Measurements from ENCODE around the gene LY6G6C. TPM values are rescaled to one million over a fixed set of nuclear protein-coding genes. Genes with fewer than 3 reads are reported as not detected.

The LY6G6C gene
- total RNA-seq, 1 donor from 2014 or later, result not detected

DNA sequence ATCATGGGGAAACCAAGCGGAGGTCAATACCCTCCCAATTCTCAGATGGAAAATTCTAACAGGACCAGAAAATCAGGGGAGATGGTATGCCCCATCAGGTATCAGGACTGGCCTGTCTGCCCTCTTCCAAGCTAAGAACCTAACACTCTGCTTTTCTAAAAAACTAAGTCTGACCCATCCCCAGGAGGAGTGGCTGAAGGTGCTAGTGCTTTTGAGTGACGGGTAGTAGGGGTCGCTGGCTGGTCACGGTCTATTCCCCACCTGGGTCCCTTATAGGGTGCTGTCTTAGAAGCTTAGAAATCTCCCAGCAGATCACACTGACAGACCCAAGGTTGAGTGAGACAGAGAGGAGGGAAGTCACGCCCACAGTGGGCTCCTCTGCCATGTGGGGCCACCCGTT is 28.0 kb downstream of the LY6G6C start:
- Histone ChIP-seq H3K9ac (ENCODE audit: low read depth in 1 of 3, low read length in 3 of 3) (no peak overlapping the region), H3K27ac (ENCODE audit: low read depth, low read length) (no peak overlapping the region), H3K9me3 (ENCODE audit: control insufficient read depth in 3 of 3, low read length in 3 of 3) (no peaks in the 10 kb centered on the region), H3K27me3 (ENCODE audit: control insufficient read depth in 3 of 3, insufficient read depth in 3 of 3, low read length in 3 of 3) (no peaks in the 10 kb centered on the region), H3K36me3 (ENCODE audit: control insufficient read depth in 3 of 3, insufficient read depth in 3 of 3, low read length in 3 of 3) (peaks cover 63 to 77% (median 76%) of the 10 kb centered on the region in 3 donors), H3K4me1 (ENCODE audit: control insufficient read depth in 3 of 3, insufficient read depth in 3 of 3, low read length in 3 of 3) (peaks cover 0 to 6% (median 3%) of the 10 kb centered on the region in 3 donors), H3K4me3 (ENCODE audit: low read length in 3 of 3) (no peak overlapping the region)

DNA sequence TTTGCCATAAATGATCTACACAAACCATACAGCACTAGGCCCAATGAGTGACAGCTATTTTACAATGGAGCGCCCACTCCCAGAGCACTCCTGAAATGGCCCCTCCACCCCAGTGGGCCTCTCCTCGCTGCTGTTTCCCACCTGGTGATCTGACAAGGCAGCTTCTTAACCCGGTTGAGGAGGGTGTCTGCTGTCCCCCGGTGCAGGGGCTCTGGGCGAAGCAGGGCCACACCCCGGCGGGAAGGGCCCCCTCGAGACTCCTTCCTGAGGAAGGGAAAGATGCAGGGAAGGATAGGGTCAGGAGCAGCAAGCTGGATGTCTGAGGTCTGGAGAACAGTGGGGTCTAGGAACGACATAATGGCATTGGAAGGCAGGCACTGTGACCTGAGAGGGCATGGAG is 28.7 kb downstream of the LY6G6C start:
- H3K36me3 ChIP-seq (ENCODE audit: control insufficient read depth in 3 of 3, insufficient read depth in 3 of 3, low read length in 3 of 3), result peaks cover 69 to 83% (median 82%) of the 10 kb centered on the region in 3 donors

DNA sequence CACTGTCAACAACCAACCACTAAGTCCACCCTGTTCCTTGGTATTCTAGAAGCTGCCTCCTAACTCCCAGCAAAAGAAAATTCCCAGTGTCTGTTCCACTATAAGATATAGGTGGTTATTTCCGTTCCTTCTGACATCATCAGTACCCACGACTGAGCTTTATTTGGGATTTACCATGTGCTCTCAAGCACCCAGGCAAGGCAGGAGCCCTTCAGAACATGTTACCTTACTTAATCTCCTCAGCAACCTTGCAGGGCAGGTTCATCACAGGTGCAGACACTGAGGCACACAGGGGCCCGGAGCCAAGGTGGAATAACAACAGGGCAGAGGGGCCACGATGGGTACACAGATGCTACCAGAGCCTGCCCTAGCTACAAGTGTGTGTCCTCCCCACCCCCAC is 29.2 kb downstream of the LY6G6C start:
- no peak overlapping the region for H3K4me3 ChIP-seq (ENCODE audit: low read length in 3 of 3)
- no peak overlapping the region for H3K9ac ChIP-seq (ENCODE audit: low read depth in 1 of 3, low read length in 3 of 3)
- peaks cover 74 to 85% (median 84%) of the 10 kb centered on the region in 3 donors for H3K36me3 ChIP-seq (ENCODE audit: control insufficient read depth in 3 of 3, insufficient read depth in 3 of 3, low read length in 3 of 3)
- no peaks in the 10 kb centered on the region for H3K9me3 ChIP-seq (ENCODE audit: control insufficient read depth in 3 of 3, low read length in 3 of 3)
- peaks cover 0 to under 1% (median 0%) of the 10 kb centered on the region in 3 donors for H3K4me1 ChIP-seq (ENCODE audit: control insufficient read depth in 3 of 3, insufficient read depth in 3 of 3, low read length in 3 of 3)
- H3K27ac ChIP-seq (ENCODE audit: low read depth, low read length), result no peak overlapping the region
- no peaks in the 10 kb centered on the region for H3K27me3 ChIP-seq (ENCODE audit: control insufficient read depth in 3 of 3, insufficient read depth in 3 of 3, low read length in 3 of 3)

More for the DNA sequence above, 28.7 kb downstream of the LY6G6C start:
- peak overlapping the region in 1 of 3 donors; percentile 3 for H3K9ac ChIP-seq (ENCODE audit: low read depth in 1 of 3, low read length in 3 of 3)
- H3K27me3 ChIP-seq (ENCODE audit: control insufficient read depth in 3 of 3, insufficient read depth in 3 of 3, low read length in 3 of 3), result no peaks in the 10 kb centered on the region
- H3K27ac ChIP-seq (ENCODE audit: low read depth, low read length), result no peak overlapping the region
- H3K4me3 ChIP-seq (ENCODE audit: low read length in 3 of 3), result no peak overlapping the region
- no peaks in the 10 kb centered on the region for H3K9me3 ChIP-seq (ENCODE audit: control insufficient read depth in 3 of 3, low read length in 3 of 3)
- peaks cover 0 to 6% (median 3%) of the 10 kb centered on the region in 3 donors for H3K4me1 ChIP-seq (ENCODE audit: control insufficient read depth in 3 of 3, insufficient read depth in 3 of 3, low read length in 3 of 3)

DNA sequence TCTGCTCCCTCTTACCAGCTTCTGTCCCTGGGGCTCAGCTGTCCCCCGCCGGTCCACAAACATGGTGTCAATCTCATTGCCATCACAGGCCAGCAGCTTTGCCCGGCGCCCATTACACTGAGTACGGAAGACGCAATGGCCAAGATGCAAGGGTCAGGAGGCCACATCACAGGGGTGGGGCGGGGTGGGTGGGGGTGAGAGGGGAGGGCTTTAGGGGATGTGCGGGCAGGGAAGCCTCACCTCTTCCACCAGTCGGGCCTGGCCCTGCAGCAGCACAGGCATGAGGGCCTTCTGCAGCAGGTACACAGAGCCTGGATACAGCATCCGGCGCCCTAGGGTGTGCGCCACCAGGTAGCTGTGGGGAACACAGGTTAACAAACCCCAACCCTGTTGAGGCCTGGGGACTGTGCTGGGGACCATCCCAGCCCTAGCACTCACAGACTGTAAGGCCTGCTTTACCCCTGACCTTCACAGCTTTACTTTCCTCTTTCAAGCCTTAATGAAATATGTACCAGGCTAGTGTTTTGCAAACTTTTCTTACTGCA is 29.9 kb downstream of the LY6G6C start:
- no peaks in the 10 kb centered on the region for H3K9me3 ChIP-seq (ENCODE audit: control insufficient read depth in 3 of 3, low read length in 3 of 3)
- peaks cover 77 to 85% (median 85%) of the 10 kb centered on the region in 3 donors for H3K36me3 ChIP-seq (ENCODE audit: control insufficient read depth in 3 of 3, insufficient read depth in 3 of 3, low read length in 3 of 3)
- H3K4me3 ChIP-seq (ENCODE audit: low read length in 3 of 3), result no peak overlapping the region
- H3K27me3 ChIP-seq (ENCODE audit: control insufficient read depth in 3 of 3, insufficient read depth in 3 of 3, low read length in 3 of 3), result no peaks in the 10 kb centered on the region
- no peaks in the 10 kb centered on the region for H3K4me1 ChIP-seq (ENCODE audit: control insufficient read depth in 3 of 3, insufficient read depth in 3 of 3, low read length in 3 of 3)
- no peak overlapping the region for H3K9ac ChIP-seq (ENCODE audit: low read depth in 1 of 3, low read length in 3 of 3)
- H3K27ac ChIP-seq (ENCODE audit: low read depth, low read length), result no peak overlapping the region

DNA sequence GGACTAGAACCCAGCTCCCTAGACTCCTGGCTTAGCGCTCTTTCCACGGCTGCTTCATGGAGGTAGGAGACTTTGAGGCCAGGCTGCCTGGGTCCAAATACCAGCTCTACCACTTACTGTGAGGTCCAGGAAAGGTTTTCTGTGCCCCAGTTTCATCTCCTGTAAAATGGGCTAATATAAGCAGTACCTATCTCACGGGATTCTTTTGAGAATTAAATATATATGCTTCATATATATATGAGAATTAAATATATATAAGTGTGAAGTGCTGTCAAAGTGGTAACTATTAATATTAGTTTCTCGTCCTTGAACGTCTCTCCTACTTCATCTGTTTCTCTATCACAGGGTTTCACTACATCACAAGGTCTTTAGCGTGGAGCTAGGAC is 30.5 kb downstream of the LY6G6C start:
- H3K27ac ChIP-seq (ENCODE audit: low read depth, low read length), result no peak overlapping the region
- H3K9me3 ChIP-seq (ENCODE audit: control insufficient read depth in 3 of 3, low read length in 3 of 3), result no peaks in the 10 kb centered on the region
- H3K9ac ChIP-seq (ENCODE audit: low read depth in 1 of 3, low read length in 3 of 3), result no peak overlapping the region
- H3K27me3 ChIP-seq (ENCODE audit: control insufficient read depth in 3 of 3, insufficient read depth in 3 of 3, low read length in 3 of 3), result no peaks in the 10 kb centered on the region
- no peaks in the 10 kb centered on the region for H3K4me1 ChIP-seq (ENCODE audit: control insufficient read depth in 3 of 3, insufficient read depth in 3 of 3, low read length in 3 of 3)
- no peak overlapping the region for H3K4me3 ChIP-seq (ENCODE audit: low read length in 3 of 3)
- H3K36me3 ChIP-seq (ENCODE audit: control insufficient read depth in 3 of 3, insufficient read depth in 3 of 3, low read length in 3 of 3), result peaks cover 81 to 88% (median 85%) of the 10 kb centered on the region in 3 donors

DNA sequence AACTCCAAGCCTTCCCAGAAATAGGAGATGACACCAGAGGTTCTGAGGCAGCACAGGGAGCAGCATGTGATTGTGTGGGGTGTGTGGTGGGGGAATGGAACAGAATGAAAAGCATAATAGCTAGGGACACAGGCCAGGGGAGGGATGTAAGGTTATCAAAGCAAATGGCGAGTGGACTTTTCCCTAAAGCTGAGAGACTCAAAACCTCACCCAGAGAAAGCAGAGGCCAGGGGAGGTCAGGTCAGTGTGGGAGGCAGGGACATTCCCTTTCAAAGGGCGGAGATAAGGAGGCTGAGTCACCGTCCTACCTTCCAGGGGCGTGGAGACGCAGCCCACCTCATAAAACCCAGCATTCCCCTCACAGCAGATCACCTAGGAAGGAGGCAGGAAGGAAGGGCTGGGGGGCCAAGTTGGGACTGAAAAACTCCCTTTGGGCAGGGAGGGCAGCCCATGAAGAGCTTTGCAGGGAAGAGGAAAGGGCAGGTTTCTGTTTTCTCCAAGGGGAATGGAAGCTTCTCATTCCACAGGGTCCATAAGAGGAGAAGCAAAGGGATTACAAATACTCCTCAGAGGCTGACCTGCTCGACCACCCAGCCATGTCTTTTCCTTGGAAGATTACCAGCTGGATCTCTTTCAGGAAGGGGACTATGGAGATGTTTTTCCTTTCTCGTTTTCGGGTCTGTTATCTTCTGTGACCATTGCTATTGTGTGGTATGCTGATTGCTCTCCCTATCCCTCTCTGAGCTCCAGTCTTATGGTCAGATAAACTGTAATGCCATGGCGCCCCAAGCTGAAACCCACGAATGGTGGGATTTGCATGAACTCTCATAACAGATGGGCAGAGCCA is 31.1 kb downstream of the LY6G6C start:
- no peaks in the 10 kb centered on the region for H3K9me3 ChIP-seq (ENCODE audit: control insufficient read depth in 3 of 3, low read length in 3 of 3)
- H3K36me3 ChIP-seq (ENCODE audit: control insufficient read depth in 3 of 3, insufficient read depth in 3 of 3, low read length in 3 of 3), result peaks cover 83 to 93% (median 85%) of the 10 kb centered on the region in 3 donors
- no peak overlapping the region for H3K27ac ChIP-seq (ENCODE audit: low read depth, low read length)
- H3K4me3 ChIP-seq (ENCODE audit: low read length in 3 of 3), result no peak overlapping the region
- no peaks in the 10 kb centered on the region for H3K27me3 ChIP-seq (ENCODE audit: control insufficient read depth in 3 of 3, insufficient read depth in 3 of 3, low read length in 3 of 3)
- no peak overlapping the region for H3K9ac ChIP-seq (ENCODE audit: low read depth in 1 of 3, low read length in 3 of 3)
- no peaks in the 10 kb centered on the region for H3K4me1 ChIP-seq (ENCODE audit: control insufficient read depth in 3 of 3, insufficient read depth in 3 of 3, low read length in 3 of 3)

DNA sequence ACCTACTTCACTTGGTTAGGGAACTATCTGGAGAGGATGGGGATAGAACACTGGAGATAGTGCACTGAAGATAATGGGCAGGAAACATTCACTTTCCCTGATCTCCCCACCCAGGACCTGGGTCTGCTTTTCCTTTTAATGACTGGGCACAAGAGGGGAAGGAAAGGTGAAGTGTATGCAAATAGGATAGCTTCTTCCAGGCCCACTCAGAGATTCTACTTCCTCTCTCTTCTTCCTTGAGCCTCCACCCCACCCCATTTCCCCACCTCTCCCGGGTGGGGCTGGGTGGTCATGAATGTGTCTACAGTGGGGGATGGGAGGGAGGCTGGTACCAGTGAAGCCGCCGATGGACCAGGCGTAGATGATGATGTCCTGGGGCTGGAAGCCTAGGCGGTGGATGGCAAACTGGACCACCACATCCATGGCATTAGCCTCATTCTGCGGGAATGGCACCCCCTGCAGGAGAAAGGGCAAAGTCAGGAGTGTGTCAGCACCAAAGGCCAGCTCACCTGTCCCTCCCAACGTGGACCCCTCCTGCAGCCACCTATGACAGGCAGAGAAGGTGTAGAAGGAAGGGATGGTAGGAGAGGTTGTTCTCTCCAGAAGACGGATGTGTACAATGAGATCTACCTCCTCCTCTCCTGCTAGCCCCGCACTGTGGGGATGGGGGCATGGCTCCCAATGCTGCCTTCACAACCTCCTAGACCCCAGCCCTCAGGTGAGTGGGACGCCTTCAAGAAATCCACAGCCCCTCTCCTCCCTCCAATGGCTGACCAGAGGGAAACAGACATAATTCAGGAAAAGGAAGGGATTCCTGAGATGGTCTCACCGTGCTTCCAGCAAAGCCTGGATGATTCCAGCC is 32.1 kb downstream of the LY6G6C start:
- Histone ChIP-seq H3K27me3 (ENCODE audit: control insufficient read depth in 3 of 3, insufficient read depth in 3 of 3, low read length in 3 of 3) (no peaks in the 10 kb centered on the region), H3K9me3 (ENCODE audit: control insufficient read depth in 3 of 3, low read length in 3 of 3) (no peaks in the 10 kb centered on the region), H3K27ac (ENCODE audit: low read depth, low read length) (no peak overlapping the region), H3K36me3 (ENCODE audit: control insufficient read depth in 3 of 3, insufficient read depth in 3 of 3, low read length in 3 of 3) (peaks cover 76 to 90% (median 78%) of the 10 kb centered on the region in 3 donors), H3K4me1 (ENCODE audit: control insufficient read depth in 3 of 3, insufficient read depth in 3 of 3, low read length in 3 of 3) (no peaks in the 10 kb centered on the region), H3K4me3 (ENCODE audit: low read length in 3 of 3) (no peak overlapping the region), H3K9ac (ENCODE audit: low read depth in 1 of 3, low read length in 3 of 3) (no peak overlapping the region)

DNA sequence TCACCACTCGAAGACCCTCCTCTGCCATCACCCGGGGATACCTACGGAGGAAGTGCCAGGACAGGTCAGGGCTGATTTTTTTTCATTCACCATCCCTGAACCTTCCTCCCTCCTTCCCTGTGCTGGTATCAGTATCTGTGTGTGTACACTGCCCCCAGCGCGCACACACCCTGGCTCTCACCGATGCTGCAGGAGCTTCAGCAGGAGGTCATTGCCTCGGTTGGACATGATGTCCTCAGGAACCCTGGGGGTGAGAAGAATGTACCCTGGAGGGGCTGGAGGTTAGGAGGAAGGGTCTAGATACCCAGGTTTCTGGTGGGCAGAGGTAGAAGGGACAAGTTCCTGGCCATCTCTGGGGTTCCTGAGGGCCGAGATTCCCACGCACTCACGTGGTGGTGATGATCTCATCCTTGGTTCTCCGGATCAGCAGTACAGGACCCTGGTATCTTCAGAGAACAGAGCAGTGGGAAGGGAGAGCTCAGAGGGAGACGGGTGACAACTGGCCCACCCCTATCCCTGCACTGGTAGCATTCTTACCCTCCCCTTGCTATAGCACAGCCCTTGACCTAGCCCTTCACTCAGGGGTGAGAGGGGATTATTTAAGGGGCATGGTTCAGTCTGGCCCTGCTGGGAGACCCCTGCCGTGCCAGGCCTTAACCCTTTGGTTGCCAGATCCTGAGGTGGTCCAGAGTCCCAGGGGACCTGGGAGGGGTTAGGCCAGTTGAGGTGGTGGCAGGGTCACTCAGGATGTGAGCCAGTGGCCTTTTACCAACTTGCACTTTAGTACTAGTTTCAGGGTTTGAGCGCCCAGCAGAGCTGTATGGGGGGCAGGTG is 33.5 kb downstream of the LY6G6C start:
- Histone ChIP-seq H3K4me3 (ENCODE audit: low read length in 3 of 3) (no peak overlapping the region), H3K4me1 (ENCODE audit: control insufficient read depth in 3 of 3, insufficient read depth in 3 of 3, low read length in 3 of 3) (no peaks in the 10 kb centered on the region), H3K9ac (ENCODE audit: low read depth in 1 of 3, low read length in 3 of 3) (peak overlapping the region in 1 of 3 donors; percentile 16), H3K27ac (ENCODE audit: low read depth, low read length) (no peak overlapping the region), H3K9me3 (ENCODE audit: control insufficient read depth in 3 of 3, low read length in 3 of 3) (no peaks in the 10 kb centered on the region), H3K27me3 (ENCODE audit: control insufficient read depth in 3 of 3, insufficient read depth in 3 of 3, low read length in 3 of 3) (no peaks in the 10 kb centered on the region), H3K36me3 (ENCODE audit: control insufficient read depth in 3 of 3, insufficient read depth in 3 of 3, low read length in 3 of 3) (peaks cover 67 to 77% (median 69%) of the 10 kb centered on the region in 3 donors)

DNA sequence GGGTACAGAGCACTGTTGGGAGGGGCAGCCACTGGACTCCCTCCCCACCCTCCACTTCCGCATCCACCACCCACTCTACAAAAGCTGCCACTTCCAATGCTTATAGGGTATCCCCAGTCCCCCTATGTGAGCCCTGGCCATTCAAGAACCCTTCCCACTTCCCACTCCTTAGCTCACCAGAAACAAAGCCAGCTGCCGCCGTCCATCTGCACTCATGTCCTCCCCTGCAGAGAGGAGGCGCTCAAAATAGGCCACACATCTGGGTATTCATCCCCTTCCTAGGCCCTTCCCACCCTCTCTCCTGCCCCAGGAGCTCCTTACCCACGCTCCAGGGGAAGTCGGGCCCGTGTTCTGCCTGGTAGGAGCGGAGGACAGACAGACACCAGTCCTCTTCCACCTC is 34.2 kb downstream of the LY6G6C start:
- Histone ChIP-seq H3K4me1 (ENCODE audit: control insufficient read depth in 3 of 3, insufficient read depth in 3 of 3, low read length in 3 of 3) (no peaks in the 10 kb centered on the region), H3K27me3 (ENCODE audit: control insufficient read depth in 3 of 3, insufficient read depth in 3 of 3, low read length in 3 of 3) (no peaks in the 10 kb centered on the region), H3K9ac (ENCODE audit: low read depth in 1 of 3, low read length in 3 of 3) (peak overlapping the region in 1 of 3 donors; percentile 16), H3K9me3 (ENCODE audit: control insufficient read depth in 3 of 3, low read length in 3 of 3) (no peaks in the 10 kb centered on the region), H3K36me3 (ENCODE audit: control insufficient read depth in 3 of 3, insufficient read depth in 3 of 3, low read length in 3 of 3) (peaks cover 61 to 69% (median 61%) of the 10 kb centered on the region in 3 donors), H3K4me3 (ENCODE audit: low read length in 3 of 3) (no peak overlapping the region), H3K27ac (ENCODE audit: low read depth, low read length) (no peak overlapping the region)

All from skeletal muscle tissue (tissue), 4 donors.